HG03196 (cell line): Measurements from ENCODE around the gene GABARAP.
A peak's percentile ranks its signal among the peaks of the same experiment; 100 is the strongest.
"Not testable (repeated sequence)": the region's sequence is repeated elsewhere in the genome, so short reads cannot be mapped to it uniquely, and the experiment has no call there.

Experiments used
- ATAC-seq: cut with Tn5 transposase; IDR thresholded peaks from one replicate; pipeline ENCODE4 v1.9.1; 2021; ENCODE audit not compliant: unreplicated experiment

The GABARAP gene

DNA sequence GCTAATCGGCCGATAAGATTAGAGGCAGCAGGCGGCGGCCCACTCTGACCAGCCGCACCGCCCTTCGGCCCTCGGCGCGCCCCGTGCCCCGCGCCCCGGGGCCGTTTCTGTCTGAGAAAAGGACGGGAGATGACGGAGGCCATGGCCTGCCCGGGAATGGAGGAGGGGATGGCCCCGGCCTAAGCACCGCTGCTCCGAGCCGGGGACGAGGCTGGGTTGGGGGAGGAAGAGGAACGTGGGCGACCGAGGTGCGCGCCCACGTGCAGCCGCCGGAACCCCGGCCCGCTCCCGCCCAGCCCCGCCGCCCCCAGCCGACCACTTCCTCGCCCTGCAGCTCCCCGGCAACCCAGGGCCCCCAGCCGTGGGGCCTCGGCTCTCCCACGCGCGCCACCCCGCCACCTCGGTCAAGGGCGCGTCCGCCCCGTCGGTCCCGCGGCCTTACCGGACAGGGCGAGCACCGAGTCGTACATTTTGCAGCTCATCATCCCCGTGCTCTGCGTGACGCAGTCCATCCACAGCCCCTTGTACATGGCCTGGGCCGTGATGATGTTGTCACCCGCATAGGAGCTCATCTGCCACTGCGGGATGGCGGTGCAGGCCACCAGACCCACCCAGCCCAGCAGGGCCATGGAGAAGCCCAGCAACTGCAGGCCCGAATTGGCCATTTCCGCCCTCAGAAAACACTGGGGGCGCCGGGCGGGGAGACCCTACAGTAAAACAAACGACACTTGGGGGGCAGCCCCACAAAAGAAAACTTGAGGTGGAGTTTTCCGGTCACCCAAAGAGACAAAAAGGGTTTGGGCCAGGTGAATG is 19.3 kb upstream of the GABARAP start:
- no peak for ATAC-seq

DNA sequence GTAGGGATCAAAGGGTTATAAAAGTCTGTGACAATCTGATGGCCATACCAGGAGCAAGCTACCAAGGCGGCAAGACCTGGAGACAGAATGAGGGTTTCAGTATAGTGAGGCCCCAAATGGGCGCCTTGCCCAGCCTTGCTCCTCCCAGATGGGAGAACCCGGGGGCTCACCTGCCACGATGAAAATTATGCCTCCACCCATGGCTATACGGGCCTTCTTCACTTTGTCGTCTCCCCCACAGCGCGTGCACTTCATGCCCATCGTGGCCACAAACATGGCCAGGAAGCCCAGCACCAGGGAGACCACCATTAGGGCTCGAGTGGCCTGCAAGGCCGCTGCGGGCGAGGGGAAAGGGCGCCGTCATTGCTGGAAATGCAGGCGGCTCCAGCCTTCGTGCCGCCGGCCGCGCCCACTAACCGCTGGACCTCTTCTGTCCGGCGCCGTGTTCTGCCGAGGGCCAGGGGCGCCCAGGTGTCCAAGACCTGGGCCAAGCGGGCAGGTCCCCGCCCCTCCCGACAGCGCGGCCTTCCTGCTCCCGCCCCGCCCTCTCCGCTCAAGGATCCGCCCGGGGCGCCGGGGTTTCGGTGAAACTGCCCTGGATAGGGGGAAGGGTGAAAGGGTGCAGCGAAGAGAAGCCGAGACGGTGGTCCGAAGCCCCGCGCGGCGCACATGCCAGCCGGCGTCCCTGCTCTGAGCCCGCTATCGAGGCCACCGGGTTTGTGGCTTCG is 18.6 kb upstream of the GABARAP start:
- ATAC-seq, result no peak

DNA sequence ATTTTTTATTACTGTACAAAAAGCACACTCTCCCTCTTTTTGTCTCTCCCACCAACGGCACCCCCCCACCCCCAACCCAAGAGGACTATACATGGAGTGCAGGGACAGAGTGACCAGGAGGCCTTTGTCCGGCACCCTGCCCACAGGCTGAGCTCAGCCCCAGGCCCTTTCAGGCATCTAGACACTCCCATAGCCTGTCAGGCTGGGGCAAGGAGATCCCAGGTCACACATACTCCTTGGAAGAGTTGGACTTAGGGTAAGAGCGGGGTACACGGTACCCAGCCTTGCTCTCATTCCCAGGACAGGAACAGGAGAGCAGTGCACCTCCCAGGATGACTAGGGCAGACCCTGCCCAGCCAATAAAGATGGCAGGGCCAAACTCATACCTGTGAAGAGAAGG is 17.9 kb upstream of the GABARAP start:
- ATAC-seq, result no peak

DNA sequence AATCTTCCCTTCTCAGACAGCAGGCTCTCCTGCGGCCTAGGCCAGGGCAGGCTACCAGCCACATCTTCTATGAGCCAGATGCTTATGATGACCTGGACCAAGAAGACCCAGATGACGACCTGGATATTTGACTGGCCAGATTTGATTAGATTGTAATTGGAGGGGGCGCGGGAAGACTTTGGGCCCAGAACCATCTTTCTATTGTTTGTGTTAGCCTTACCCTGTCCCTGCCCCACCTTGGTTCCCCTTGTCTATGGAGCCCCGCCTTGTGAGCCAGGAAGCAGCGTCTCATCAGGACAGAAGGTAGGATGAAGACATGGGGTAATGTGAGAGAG is 17.3 kb upstream of the GABARAP start:
- ATAC-seq, result no peak

DNA sequence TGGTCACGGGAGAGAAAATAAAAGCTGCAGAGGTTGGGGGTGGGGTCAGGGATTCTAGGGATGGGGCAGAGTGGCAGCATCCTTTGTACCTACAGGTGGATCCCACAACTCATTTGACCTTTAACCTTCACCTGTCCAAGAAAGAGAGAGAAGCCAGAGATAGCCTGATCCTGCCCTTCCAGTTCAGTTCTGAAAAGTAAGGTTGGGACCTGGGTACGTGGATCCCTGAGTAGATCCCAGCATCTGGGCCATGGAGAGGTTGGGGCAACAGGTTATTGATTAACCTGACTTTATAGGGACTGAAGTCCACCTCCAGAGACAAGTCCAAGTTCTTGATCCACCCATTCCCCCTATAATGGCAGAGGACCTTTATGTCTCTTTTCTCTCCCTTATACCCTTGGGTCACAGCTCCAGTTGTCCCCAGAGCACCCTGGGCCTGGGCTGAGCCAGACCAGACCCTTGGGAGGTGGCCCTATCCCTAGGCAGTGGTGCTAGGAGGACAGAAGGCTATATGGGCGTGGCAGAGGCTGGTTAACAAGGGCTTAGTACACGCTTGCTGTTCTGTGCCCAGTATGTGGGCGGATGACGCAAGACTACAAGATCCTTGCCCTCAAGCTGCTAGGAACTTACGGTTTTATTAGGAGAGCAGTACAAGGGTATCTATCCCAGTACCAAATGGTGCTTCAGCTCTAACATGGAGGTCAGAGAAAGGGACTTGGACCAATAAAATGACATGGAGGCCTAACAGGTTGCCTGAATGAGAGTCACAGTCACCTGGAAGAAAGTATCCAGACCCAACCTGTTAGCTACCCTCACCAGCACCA is 16.7 kb upstream of the GABARAP start:
- no peak for ATAC-seq

DNA sequence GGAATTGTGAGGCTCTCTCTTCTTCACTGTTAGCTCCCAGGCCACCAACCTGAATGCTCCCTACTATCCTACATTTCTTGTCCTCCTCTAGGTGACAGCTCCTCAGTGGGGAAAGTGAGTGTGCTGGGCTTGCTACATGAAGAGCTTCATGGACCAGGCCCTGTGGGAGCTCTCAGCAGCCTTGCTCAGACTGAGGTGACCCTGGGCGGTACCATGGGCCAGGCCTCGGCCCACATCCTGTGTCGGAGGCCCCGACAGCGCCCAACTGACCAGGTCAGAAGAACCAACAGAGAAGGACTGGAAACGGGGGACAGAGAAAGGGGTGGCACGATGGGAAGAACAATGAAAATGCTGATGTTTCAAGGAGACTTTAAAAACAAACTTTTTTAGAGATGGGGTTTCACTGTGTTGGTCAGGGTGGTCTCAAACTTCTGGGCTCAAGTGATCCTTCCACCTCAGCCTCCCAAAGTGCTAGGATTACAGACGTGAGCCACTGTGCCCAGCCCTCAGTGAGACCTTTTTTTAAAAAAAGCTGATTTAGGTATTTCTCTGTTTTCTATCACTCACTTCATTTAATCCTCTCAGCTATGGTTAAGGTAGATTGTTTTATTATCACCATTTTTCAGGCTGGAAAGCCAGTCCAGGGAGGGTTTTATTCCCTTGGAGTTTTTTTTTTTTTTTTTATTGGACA is 14.7 kb upstream of the GABARAP start:
- no peak for ATAC-seq

DNA sequence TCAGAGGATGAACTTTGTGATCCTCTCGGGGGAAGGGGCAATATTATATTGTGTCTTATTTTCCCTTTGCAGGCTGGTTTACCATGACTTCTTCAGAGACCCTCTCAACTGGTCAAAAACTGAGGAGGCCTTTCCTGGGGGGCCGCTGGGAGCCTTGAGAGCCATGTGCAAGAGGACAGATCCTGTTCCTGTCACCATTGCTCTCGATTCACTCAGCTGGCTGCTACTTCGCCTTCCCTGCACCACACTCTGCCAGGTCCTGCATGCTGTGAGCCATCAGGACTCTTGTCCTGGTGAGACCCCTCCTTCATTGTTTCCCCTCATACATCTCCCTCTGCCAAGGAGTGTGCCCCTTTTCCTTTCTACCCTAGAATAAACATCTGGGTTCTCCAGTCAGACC is 12.3 kb upstream of the GABARAP start:
- no peak for ATAC-seq

DNA sequence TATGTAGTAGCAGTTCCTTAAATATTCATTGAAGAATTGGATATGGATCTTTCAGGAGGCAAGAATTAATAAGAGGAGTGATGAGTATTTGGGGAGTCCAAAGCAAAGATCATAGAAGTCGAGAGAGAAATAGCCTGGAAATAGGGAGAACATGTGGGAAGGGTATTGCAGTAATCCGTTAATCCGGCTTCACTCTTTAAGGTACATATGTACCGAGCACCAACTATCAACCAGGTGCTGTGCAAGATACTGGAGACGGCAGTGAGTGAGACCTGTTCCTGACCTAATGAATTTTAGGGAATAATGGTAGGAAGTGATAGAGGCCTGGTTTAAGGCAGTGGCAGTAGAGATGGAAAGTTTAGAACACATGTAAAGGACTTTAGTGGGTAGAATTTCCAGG is 10.8 kb upstream of the GABARAP start:
- no peak for ATAC-seq

DNA sequence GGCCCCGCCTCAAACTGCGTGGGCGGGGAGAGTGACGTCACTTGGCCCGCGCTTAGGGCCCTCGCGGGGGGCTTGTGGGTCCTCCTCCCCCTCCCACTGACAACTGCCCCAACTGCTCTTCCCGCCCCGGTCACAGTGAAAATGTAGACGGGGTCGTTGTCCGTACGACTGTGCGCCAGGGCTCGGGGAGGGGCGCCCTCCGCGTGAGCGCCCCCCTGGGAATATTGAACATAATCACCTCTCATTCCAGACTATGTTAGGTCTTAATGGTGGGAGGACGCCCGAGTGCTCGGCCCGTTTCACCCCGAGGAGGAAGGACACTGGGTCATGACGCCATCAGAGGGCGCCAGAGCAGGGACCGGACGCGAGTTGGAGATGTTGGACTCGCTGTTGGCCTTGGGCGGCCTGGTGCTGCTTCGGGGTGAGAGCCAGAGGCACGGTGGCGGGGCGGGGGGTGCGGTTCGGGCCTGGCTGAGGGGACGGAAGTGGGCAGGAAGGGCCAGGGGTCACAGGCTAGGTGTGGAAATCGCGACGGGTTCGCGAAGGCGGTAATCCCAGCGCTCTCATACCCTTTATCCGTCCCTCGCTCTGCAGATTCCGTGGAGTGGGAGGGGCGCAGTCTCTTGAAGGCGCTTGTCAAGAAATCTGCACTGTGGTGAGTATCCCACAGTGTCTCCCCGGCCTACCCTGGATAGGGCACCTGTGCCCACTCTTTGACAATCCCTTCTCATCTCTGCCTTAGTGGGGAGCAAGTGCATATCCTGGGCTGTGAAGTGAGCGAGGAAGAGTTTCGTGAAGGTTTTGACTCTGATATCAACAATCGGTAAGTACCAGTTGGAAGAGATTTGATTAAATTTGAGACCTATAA is 10.2 kb upstream of the GABARAP start, which contains the start of gene ELP5:
Gene ELP5, plus strand, starts transcription at position 40 of the 868 bp plus-strand sequence. Its CDS starts 336 bp downstream, at position 376.
- peak; percentile 54 for ATAC-seq

DNA sequence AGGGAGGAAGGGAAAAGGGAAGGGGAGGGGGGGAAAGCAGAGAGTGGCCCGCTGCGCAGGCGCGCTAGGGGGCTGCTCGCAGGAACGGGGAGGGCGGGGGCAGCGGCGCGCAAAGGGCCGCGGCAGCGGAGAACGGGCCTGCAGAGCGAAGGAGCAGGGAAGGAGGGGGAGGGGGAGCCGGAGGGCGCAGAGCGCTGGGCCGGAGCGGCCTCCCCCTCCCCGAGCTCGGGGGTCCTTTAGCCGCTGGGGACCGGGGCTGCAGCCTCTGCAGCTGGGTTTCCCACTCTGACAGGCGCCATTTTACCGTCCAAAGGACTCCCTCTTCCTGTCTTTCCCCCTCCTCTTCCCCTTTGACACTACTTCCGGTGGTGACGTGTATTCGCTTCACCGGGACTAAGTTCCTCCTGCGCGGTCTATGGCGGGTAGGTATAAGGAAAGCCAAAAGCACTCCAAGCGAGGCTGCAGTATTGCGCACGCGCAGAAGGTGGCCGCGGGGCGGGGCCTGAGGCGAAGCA is 9.5 kb upstream of the GABARAP start, which contains the start of gene CTDNEP1:
Gene CTDNEP1, minus strand, starts transcription at position 74 of the 515 bp plus-strand sequence. CDS start 438 bp downstream, outside the sequence.
- peak; percentile 85 for ATAC-seq

DNA sequence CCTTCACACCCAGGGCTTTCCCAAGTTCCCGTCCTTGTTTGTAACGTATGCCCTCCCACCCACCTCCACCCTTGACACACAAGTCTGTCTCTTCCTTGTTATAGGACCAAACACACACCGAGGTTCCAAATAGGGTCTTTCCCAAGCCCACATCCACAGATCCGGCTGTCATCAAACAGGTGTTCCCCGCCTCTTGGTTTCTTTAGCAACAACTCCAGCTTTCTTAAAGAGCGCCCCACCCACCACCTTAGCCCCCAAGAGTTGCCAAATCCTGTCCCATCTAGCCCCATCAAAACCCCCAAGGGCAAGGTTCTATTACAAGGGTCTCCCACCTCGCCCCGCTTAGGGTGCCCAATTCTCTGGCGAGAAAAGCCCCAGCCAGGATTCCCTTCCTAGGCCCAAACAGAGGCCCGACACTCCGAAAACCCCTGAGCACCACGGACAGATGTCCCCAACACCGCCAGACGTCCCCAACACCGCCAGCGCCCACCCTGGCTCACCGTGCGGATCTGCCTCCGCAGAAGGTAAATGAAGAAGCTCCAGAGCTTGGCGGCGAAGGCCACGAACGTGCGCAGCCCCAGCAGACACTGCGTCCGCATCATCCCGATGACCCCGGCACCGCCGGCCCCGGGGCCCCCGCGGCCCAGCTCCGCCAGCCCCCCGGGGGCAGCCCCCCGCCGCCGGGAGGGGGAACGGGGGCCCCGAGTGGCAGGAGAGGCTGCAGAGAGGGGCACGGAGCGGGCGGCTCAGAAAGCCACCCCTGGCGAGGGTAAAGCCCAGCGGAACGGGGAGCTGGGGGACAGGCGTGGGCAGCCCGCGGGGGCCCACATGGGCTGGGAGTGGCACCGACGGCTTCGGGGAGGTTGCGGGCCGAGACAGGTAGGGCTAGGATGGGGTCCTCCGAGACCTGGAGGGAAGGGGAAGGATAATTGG is 8.7 kb upstream of the GABARAP start:
- ATAC-seq, result no peak

DNA sequence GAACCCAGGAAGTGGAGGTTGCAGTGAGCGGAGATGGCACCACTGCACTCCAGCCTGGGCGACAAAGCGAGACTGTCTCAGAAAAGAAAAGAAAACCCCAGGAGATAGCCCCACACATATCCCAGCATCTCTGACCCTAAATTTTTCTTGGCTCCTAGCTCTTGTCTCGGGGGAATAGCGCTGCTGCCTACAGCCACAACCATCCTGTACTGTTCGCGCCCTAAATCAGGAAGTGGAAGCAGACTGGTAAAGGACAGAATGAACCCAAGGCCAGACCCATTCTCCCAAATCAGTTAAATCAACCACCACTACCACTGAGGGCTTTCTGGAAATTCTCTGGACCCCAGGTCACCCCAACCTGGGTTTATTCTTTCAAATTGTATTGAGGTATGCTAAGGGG is 7.6 kb upstream of the GABARAP start:
- ATAC-seq, result no peak

DNA sequence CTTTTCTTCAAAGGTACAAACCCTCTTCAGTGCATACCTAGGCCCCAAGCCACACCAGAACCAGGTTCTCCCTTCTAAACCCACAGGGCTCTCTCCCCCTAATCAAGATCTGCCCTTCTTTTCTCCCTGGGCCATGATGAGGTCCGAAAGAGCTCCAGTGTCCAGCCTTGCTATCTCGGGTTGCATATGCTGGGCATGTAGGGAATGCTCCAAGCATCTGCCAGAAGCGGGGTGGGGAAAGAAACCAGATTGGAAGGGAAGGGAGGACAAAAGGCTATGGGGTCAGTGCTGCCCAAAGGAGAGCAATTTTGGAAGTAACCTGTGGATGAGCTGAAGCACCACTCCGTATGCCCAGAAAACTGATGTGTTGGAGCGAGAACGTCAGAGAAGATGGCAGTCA is 7.0 kb upstream of the GABARAP start:
- no peak for ATAC-seq

DNA sequence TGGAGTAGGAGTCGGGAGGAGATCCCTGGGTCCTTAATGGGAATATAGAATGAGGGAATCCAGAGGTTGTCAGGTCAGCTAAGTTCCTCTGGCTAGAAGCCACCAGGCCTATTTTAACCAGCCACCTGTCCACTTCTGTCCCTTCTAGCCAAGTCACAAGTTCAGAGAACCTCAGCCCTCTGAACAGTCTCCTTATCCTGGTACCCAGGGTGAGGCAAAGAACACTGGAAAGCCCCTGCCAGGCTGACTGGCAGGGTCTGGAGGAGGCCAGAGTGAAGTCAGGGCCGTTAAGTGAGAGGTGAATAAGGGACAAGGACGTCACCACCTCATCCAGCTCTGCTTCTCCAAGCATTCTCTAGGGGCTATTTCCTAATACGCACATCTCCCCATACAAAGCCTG is 6.5 kb upstream of the GABARAP start:
- no peak for ATAC-seq

DNA sequence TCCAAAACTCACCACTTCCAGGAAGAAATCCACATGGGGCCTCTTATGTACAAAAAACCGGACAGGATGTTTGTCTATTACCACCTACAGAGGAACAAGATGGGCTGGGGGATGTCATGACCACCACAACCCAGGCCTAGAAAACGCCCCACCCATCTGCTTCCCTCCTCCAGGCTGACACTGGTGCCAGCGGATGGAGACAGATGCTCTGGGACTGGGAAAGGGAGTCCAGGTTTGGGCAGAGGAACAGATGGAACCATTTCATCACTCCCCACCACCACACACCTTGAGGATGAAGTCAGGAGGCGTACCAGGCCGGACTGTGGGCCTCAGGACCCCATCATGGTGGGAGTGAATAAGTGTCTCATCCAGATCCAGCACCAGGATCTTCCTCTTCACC is 4.5 kb upstream of the GABARAP start:
- no peak for ATAC-seq

DNA sequence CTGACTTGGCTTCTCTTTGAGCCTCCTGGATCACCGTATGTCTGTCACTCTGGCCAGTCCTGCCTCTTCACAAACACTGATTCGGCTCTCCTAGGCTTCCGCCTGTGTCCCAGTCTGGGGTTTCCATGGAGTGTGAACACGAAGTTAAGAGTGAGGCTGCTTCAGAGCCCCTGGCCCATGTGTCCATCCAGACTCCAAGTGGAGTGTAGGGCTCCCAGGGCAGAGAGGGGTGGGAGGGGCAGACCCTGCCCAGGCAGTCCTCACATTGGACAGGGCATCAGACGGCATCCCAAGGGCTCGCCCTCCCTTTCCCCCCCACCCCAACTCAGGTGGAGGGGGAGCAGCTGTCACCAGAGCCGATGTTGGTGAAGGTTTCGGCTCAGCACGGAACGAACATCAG is 1.6 kb upstream of the GABARAP start:
- not testable (repeated sequence) for ATAC-seq

DNA sequence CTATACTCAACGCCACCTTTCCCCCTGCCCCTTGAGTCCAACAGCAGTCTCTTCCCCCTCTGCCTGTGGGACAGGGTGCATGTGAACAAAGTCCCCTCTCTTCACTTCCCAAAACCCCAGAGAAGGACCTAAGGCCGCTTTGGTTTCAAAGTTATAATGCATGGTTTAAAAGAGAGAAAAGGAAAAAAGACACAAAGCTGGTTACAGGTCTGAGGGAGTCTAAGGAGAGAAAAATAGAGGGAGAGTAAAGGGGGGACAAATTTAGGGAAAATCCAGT is 1.1 kb upstream of the GABARAP start:
- ATAC-seq, result no peak

DNA sequence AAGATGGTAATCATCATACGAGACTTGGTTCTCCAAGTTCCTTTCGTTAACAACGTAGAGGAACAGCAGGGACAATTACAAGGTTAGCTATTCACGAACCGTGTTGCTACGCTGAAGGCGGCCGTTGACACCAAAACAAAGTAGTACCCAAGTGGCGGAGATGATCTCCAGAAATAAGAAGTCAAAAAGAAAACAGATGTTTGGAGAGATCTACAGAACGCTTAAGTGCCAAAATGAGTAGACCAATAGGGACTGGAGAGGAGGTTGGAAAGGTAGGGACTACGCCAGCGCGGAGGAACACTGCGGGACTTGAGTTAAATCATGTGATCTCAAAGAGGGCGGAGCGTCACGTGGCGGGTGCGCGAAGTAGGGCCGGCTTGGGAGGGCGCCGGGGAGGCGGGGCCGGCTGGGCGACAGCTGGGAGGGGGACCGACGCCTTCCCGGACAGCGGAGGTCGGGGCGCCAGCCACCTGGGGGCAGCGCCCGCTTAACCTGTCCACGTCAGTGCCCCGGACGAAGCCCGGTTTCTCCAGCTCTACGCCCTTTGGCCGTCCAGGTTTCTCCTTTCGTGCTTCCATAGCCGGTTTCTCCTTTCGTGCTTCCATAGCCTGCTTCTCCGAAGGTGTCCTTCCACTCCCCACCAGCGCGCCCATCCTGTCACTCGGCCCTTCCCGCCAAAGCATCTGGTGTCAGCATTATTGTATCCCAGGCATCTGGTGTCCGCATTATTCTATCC is 636 bp upstream of the GABARAP start:
- ATAC-seq, result peak; percentile 40
